Psoas muscle (tissue), 7 donors: ENCODE data around the gene C3orf33. TPM values are rescaled to one million over a fixed set of nuclear protein-coding genes. Genes with fewer than 3 reads are reported as not detected.

ENCODE experiments used
- polyA plus RNA-seq, 3 donors: library from polyadenylated mRNA; stranded (reverse); fragments of 200-250 nt; gene quantifications; one replicate each; pipeline ENCODE4 v1.2.3, GENCODE V29; 2013
- total RNA-seq, 4 donors: library from RNA; stranded (reverse); fragmentation: NEBNext Ultra II Directional in 2 of 4; extraction: Animal tissue kit (Norgen Biotek cat#: 25700) in 2 of 4; gene quantifications; one replicate each; pipeline versions ENCODE4 v1.2.1 to v1.2.4, GENCODE V29; 2021 to 2023
- donor health status: healthy with polysubstance abuse.
- donor health status: DM: no; HTN: no; CAD: no; lungs with moderate emphysema.
- donor health status: Bipolar disorder and iron deficiency.
- donor health status: healthy.
- donor health status: DM: no; HTN: no; CAD: no.
- donor health status: DM: no; HTN: no; CAD: no.
- donor health status: DM: yes; HTN: yes; CAD: no.

Gene C3orf33
- total and polyA plus RNA-seq, 7 donors = 2.6 to 5.1 (median 3.8) TPM

Other genes starting within 250 kb of the C3orf33 start
- 1 to 10 TPM in 1 of 4 donors, under 1 TPM in 2, not detected in 1; 0.05 to 1.1 (median 0.62) TPM for gene PLCH1, start 61.2 kb downstream of the C3orf33 start, total RNA-seq
- under 1 TPM in 2 of 3 donors, not detected in 1; 0.03 to 0.06 TPM for gene PLCH1, start 61.2 kb downstream of the C3orf33 start, polyA plus RNA-seq
- gene SLC33A1, start 48.1 kb upstream of the C3orf33 start, total RNA-seq = 10 to 100 TPM in 1 of 4 donors, 1 to 10 TPM in 3; 7.1 to 10.2 (median 8.5) TPM
- 1 to 10 TPM; 4.2 to 7.5 (median 6.9) TPM for gene SLC33A1, start 48.1 kb upstream of the C3orf33 start, polyA plus RNA-seq
- gene GMPS, start 64.4 kb upstream of the C3orf33 start, total RNA-seq = 10 to 100 TPM; 24.7 to 31.3 (median 28.3) TPM
- gene GMPS, start 64.4 kb upstream of the C3orf33 start, polyA plus RNA-seq = 10 to 100 TPM; 20.8 to 29.5 (median 27.8) TPM